Ectodermal cell (in vitro differentiated cells): ENCODE results near the gene STRN4.
"Not testable (repeated sequence)": the region's sequence is repeated elsewhere in the genome, so short reads cannot be mapped to it uniquely, and the experiment has no call there.

Experiments
- H3K27ac ChIP-seq: 2 replicates; pipeline ENCODE4 v1.7.0; 2013; ENCODE audit warnings: mild to moderate bottlenecking, low read depth, low read length; ENCODE audit not compliant: insufficient read depth, poor library complexity, severe bottlenecking
- H3K27me3 ChIP-seq: 2 replicates; pipeline ENCODE4 v1.7.0; 2013; ENCODE audit warnings: mild to moderate bottlenecking, low read length; ENCODE audit not compliant: insufficient read depth, control insufficient read depth, poor library complexity, severe bottlenecking
- H3K36me3 ChIP-seq: one replicate; pipeline ENCODE4 v1.7.0; 2013; ENCODE audit warnings: low read length; ENCODE audit not compliant: control insufficient read depth, insufficient read depth
- H3K4me1 ChIP-seq: one replicate; pipeline ENCODE4 v1.7.0; 2013; ENCODE audit warnings: low read length; ENCODE audit not compliant: control insufficient read depth, insufficient read depth
- H3K4me3 ChIP-seq: 2 replicates; pipeline ENCODE4 v1.7.0; 2013; ENCODE audit warnings: low read depth, low read length, control low read depth; ENCODE audit not compliant: insufficient read depth
- H3K9me3 ChIP-seq: 2 replicates; pipeline ENCODE4 v1.7.0; 2013; ENCODE audit warnings: mild to moderate bottlenecking, low read length, moderate library complexity; ENCODE audit not compliant: control insufficient read depth
- WGBS, 2 experiments: methylation state at CpG; one replicate each; pipeline ENCODE4 v1.1.7; 2013; ENCODE audit warnings: missing lambda C conversion rate in 2 of 2; 5-methylcytosine and 5-hydroxymethylcytosine counted together

The STRN4 gene

GRCh38 chr19:46772170-46773017 is 26.1 kb upstream of the STRN4 start:
- 90 to 91% methylated on average over 12 of the region's 12 CpGs for WGBS, 2 experiments
- Histone ChIP-seq H3K27ac (no peak overlapping the region), H3K36me3 (peaks cover 17% of the 10 kb centered on the region), H3K9me3 (no peaks in the 10 kb centered on the region), H3K4me3 (no peak overlapping the region), H3K4me1 (no peaks in the 10 kb centered on the region), H3K27me3 (no peaks in the 10 kb centered on the region)

GRCh38 chr19:46768746-46769145 is 22.5 kb upstream of the STRN4 start:
- not testable (repeated sequence) for H3K4me1 ChIP-seq, H3K9me3 ChIP-seq, H3K4me3 ChIP-seq, H3K36me3 ChIP-seq, H3K27ac ChIP-seq, H3K27me3 ChIP-seq
- 40 to 42% methylated on average over 4 of the region's 4 CpGs for WGBS, 2 experiments

GRCh38 chr19:46766569-46767317 is 20.5 kb upstream of the STRN4 start:
- H3K9me3 ChIP-seq: no peaks in the 10 kb centered on the region
- H3K27me3 ChIP-seq: no peaks in the 10 kb centered on the region
- no peaks in the 10 kb centered on the region for H3K36me3 ChIP-seq
- no peak overlapping the region for H3K27ac ChIP-seq
- 61% methylated on average over 18 of the region's 18 CpGs for WGBS, 2 experiments
- H3K4me3 ChIP-seq: no peak overlapping the region
- no peaks in the 10 kb centered on the region for H3K4me1 ChIP-seq

GRCh38 chr19:46764817-46765291 is 18.6 kb upstream of the STRN4 start:
- no peaks in the 10 kb centered on the region for H3K36me3 ChIP-seq
- H3K4me3 ChIP-seq: no peak overlapping the region
- no peaks in the 10 kb centered on the region for H3K9me3 ChIP-seq
- no peak overlapping the region for H3K27ac ChIP-seq
- no peaks in the 10 kb centered on the region for H3K27me3 ChIP-seq
- no peaks in the 10 kb centered on the region for H3K4me1 ChIP-seq
- 89% methylated on average over 11 of the region's 11 CpGs for WGBS, 2 experiments

- WGBS, 2 experiments: 93 to 95% methylated on average over 5 to 6 of the region's 6 CpGs
- Histone ChIP-seq H3K27ac (no peak overlapping the region), H3K4me3 (no peak overlapping the region), H3K36me3 (no peaks in the 10 kb centered on the region), H3K27me3 (no peaks in the 10 kb centered on the region), H3K4me1 (no peaks in the 10 kb centered on the region), H3K9me3 (no peaks in the 10 kb centered on the region)
These were observed 16.1 kb upstream of the STRN4 start for GRCh38 chr19:46762245-46762890.

- Histone ChIP-seq H3K27ac (no peak overlapping the region), H3K4me3 (no peak overlapping the region), H3K9me3 (no peaks in the 10 kb centered on the region), H3K4me1 (no peaks in the 10 kb centered on the region), H3K36me3 (no peaks in the 10 kb centered on the region), H3K27me3 (no peaks in the 10 kb centered on the region)
- 91 to 96% methylated on average over 5 of the region's 5 CpGs for WGBS, 2 experiments
These were observed 15.2 kb upstream of the STRN4 start for GRCh38 chr19:46761418-46761831.

DNA sequence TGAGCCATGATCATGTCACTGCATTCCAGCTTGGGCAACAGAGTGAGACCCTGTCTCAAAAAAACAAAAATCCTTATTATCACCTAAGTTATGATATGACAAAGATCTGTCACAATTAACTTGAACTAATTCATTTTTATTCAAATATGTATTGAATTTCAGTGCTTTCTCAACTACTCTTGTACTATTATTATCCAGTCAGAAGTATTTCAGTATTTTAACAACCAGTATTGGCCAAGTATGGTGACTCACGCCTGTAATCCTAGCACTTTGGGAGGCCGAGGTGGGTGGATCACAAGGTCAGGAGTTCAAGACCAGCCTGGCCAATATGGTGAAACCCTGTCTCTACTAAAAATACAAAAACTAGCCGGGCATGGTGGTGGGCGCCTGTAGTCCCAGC is 14.6 kb upstream of the STRN4 start:
- H3K4me3 ChIP-seq, H3K9me3 ChIP-seq, H3K27ac ChIP-seq, H3K36me3 ChIP-seq, H3K27me3 ChIP-seq, H3K4me1 ChIP-seq: not testable (repeated sequence)
- WGBS, 2 experiments: 84 to 89% methylated on average over 4 of the region's 4 CpGs

DNA sequence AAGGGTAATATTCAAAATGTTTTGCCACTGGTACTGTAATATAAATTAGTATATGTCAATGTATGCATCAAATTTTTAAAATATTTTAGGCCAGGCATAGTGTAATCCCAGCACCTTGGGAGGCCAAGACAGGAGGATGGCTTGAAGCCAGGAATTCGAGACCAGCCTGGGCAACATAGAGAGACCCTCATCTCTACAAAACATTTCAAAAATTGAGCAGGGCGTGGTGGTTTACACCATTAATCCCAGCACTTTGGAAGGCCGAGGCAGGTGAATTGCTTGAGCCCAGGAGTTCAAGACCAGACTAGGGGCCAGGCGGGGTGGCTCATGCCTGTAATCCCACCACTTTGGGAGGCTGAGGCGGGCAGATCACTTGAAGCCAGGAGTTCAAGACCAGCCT is 14.1 kb upstream of the STRN4 start:
- Histone ChIP-seq H3K4me3 (no peak overlapping the region), H3K27ac (no peak overlapping the region), H3K4me1 (no peaks in the 10 kb centered on the region), H3K27me3 (no peaks in the 10 kb centered on the region), H3K36me3 (no peaks in the 10 kb centered on the region), H3K9me3 (no peaks in the 10 kb centered on the region)
- WGBS, 2 experiments: 86 to 90% methylated on average over 5 of the region's 5 CpGs

DNA sequence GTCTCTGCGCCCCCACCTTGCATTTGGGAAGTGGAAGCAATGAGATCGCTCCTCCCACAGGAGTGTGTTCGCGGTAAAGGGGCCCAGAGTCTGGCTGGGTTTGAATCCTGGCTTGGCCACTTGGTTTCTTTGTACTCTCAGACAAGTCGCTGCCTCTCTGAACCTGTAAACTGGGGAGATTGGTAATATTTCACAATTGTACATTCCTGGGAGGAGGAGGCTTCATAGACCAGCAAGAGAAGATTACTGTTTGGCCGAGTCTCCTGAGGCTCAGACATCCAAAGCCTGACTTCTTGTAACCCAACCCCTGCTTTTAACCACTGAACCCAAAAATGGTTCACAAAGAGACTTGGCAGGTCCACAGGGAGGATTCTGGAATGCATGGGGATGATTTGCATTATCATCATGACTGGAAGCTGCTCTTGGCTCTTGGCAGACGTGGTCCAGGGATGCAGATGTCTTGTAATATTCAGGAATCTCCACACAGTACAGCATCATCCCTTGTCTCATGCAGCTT is 13.6 kb upstream of the STRN4 start:
- Histone ChIP-seq H3K36me3 (no peaks in the 10 kb centered on the region), H3K27me3 (no peaks in the 10 kb centered on the region), H3K27ac (no peak overlapping the region), H3K9me3 (no peaks in the 10 kb centered on the region), H3K4me1 (no peaks in the 10 kb centered on the region), H3K4me3 (no peak overlapping the region)
- 83% methylated on average over 7 of the region's 7 CpGs for WGBS, 2 experiments

GRCh38 chr19:46759206-46759605 is 13.0 kb upstream of the STRN4 start:
- Histone ChIP-seq H3K9me3 (no peaks in the 10 kb centered on the region), H3K4me3 (no peak overlapping the region), H3K36me3 (no peaks in the 10 kb centered on the region), H3K4me1 (no peaks in the 10 kb centered on the region), H3K27me3 (no peaks in the 10 kb centered on the region), H3K27ac (no peak overlapping the region)
- WGBS, 2 experiments: 93 to 94% methylated on average over 6 of the region's 6 CpGs
